DMS 273 (cell line): ENCODE measurements around the gene MOV10L1.

ENCODE experiments used
- DNase-seq: peaks from one replicate; lab custom pipeline; 2025; ENCODE audit not compliant: unreplicated experiment; lab: John Stamatoyannopoulos, UW

MOV10L1 gene

GRCh38 chr22:50089682-50090411, at the start of gene MOV10L1:
Gene MOV10L1, plus strand, starts transcription at chr22:50090006. Its CDS starts 83 bp downstream, at chr22:50090089.
- DNase-seq: no peak

GRCh38 chr22:50040717-50041116, 49.1 kb upstream of the MOV10L1 start:
- DNase-seq: no peak

- DNase-seq: no peak
Measured at GRCh38 chr22:50041361-50042065, 48.3 kb upstream of the MOV10L1 start.

- no peak for DNase-seq
Measured at GRCh38 chr22:50044485-50045118, 45.2 kb upstream of the MOV10L1 start.

- DNase-seq: no peak
Measured at GRCh38 chr22:50045211-50046018, 44.4 kb upstream of the MOV10L1 start.

GRCh38 chr22:50046019-50046415, 43.8 kb upstream of the MOV10L1 start:
- DNase-seq: no peak

- no peak for DNase-seq
Measured at GRCh38 chr22:50046481-50047245, 43.1 kb upstream of the MOV10L1 start.

- no peak for DNase-seq
Measured at GRCh38 chr22:50047346-50047745, 42.5 kb upstream of the MOV10L1 start.

- no peak for DNase-seq
Measured at GRCh38 chr22:50048061-50048765, 41.6 kb upstream of the MOV10L1 start.

- DNase-seq: no peak
Measured at GRCh38 chr22:50048836-50049235, 41.0 kb upstream of the MOV10L1 start.

- no peak for DNase-seq
Measured at GRCh38 chr22:50049299-50050195, 40.3 kb upstream of the MOV10L1 start.

- DNase-seq: no peak
Measured at GRCh38 chr22:50051930-50052329, 37.9 kb upstream of the MOV10L1 start.

- DNase-seq: no peak
Measured at GRCh38 chr22:50053861-50054260, 35.9 kb upstream of the MOV10L1 start.

- DNase-seq: no peak
Measured at GRCh38 chr22:50056214-50056972, 33.4 kb upstream of the MOV10L1 start.

GRCh38 chr22:50057278-50058060, 32.3 kb upstream of the MOV10L1 start:
- no peak for DNase-seq

- peak; percentile 19 for DNase-seq
Measured at GRCh38 chr22:50058061-50058905, 31.5 kb upstream of the MOV10L1 start, which contains the start of gene TTLL8. Gene TTLL8, minus strand, starts transcription at chr22:50058298.
